Heart left ventricle (tissue), 13 donors: Measurements from ENCODE around the gene CASP9.

Experiments used
- POLR2A ChIP-seq, 2 donors: fragments of 450-650 bp; IDR thresholded peaks; one replicate each; pipeline ENCODE4 v1.6.1; 2017; ENCODE audit warnings: antibody characterized with exemption in 2 of 2, mild to moderate bottlenecking in 2 of 2, moderate library complexity in 2 of 2
- TF ChIP-seq, protein P1 (sequence below), 12 donors: fragments of 200-600 bp; sonication (generic) in 4 of 12; IDR thresholded peaks; one replicate each; pipeline versions ENCODE4 v1.5.0 to v1.8.0; 2018 to 2022; ENCODE audit warnings: antibody characterized with exemption in 12 of 12, mild to moderate bottlenecking in 5 of 12
- donor health status: ischemic (EF 13 %, LVEDD 7.1; RV severe dilation, severe dysfunction).
- donor health status: DM: no; HTN: yes; CAD: no.
- donor health status: DM: no; HTN: no; CAD: no.
- donor health status: ischemic (EF 25% LVEDD 6.9; RV normal size, moderate dysfunction).
- donor health status: ischemic (EF 25% LVEDD 5.7; RV mildly dilated, moderate dysfunction).
- donor health status: ischemic (EF 35%, LVEDD 5.7; RV mildly dilated, moderate dysfunction).
- donor health status: nonischemic (EF 11% LVEDD 7.7; RV severe dilation, severe dysfunction).
- donor health status: DM: yes; HTN: yes; CAD: no.
- donor health status: PGD.
- donor health status: ischemic (EF 29% LVEDD 5.4; RV normal size, mild dysfunction).
- donor health status: nonischemic (EF 23%, LVEDD 6.1; RV moderate dilation, normal function).

DNA sequence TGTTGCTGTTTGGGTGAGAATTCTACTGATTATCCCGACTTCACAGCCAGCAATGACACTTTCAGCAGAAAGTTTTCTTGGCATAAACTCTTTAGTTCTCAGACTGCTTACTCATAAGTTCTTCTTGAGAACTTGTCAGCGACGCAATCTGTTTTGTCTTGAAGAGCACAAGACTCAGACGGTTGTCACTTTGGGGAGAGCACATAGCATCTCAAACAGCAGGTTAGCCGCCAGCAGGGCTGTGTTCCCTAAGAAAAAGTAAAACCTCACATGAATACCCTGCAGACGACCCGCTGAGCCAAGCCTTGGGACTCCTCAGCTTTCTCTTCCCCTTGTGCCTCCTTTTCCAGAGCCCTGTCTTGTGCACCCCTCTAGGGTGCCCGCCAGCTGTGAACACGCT lies 49.5 kb upstream of the CASP9 start:
- TF ChIP-seq, protein P1, sequence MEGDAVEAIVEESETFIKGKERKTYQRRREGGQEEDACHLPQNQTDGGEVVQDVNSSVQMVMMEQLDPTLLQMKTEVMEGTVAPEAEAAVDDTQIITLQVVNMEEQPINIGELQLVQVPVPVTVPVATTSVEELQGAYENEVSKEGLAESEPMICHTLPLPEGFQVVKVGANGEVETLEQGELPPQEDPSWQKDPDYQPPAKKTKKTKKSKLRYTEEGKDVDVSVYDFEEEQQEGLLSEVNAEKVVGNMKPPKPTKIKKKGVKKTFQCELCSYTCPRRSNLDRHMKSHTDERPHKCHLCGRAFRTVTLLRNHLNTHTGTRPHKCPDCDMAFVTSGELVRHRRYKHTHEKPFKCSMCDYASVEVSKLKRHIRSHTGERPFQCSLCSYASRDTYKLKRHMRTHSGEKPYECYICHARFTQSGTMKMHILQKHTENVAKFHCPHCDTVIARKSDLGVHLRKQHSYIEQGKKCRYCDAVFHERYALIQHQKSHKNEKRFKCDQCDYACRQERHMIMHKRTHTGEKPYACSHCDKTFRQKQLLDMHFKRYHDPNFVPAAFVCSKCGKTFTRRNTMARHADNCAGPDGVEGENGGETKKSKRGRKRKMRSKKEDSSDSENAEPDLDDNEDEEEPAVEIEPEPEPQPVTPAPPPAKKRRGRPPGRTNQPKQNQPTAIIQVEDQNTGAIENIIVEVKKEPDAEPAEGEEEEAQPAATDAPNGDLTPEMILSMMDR (IDR thresholded peaks at IDR 0.05): no peak
- TF ChIP-seq POLR2A (IDR thresholded peaks at IDR 0.05): no peak
